ENCODE measurements around the gene ZNF483. TPM values are rescaled to one million over a fixed set of nuclear protein-coding genes. Genes with fewer than 3 reads are reported as not detected.
A peak's percentile ranks its signal among the peaks of the same experiment; 100 is the strongest.
"Not testable (repeated sequence)": the region's sequence is repeated elsewhere in the genome, so short reads cannot be mapped to it uniquely, and the experiment has no call there.

ZNF483 gene
- total RNA-seq, 3 donors from 2014 or later, result 1.3 to 27.4 (median 2.0) TPM

DNA sequence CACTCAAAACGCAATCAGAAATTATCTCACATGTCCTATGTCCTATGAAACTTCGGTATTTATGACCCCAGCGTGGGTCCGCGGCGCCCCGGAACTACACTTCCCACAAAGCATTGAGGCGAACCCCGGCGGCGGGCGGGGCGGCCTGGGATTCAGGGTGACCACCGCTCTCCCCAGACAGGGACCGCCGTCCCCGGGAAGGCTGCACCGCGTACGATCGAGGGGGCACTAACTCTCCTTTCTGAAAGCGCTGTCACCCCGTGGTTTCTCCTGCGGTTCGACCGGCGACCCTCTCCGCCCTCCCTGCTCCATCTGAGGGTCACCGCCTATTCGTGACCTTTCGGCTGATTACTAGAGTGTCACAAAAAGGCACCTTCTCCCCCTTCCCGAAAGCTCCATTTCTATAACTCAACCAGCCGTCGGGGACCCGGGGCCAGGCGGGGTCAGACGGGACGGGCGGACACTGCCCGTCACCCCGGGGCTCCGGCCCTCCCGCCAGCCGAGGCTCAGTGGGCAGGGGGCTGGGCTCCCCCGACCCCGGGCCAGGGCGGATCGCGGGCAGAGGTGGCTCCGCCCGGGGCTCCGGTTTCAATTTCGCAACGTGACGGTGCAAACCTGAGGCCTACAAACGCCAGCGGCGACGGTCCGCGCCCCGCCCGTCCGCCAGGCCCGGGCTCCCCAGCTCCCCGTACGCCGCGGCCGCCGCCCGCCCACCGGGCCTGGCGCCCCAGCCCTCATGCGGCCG, 42.1 kb upstream of the ZNF483 start:
- peak; percentile 85 to 89 (median 87) for DNase-seq
- H3K4me1 ChIP-seq (ENCODE audit: low read depth), result peaks cover 18% of the 10 kb centered on the region
- peak overlapping the region; percentile 72 for H3K4me3 ChIP-seq
- peak; percentile 68 for ATAC-seq
- peaks cover 7% of the 10 kb centered on the region for H3K36me3 ChIP-seq (ENCODE audit: low read depth)
- intact Hi-C loops (cut with DNase I, micrococcal nuclease), result no loop called here
- TF ChIP-seq, protein P1, sequence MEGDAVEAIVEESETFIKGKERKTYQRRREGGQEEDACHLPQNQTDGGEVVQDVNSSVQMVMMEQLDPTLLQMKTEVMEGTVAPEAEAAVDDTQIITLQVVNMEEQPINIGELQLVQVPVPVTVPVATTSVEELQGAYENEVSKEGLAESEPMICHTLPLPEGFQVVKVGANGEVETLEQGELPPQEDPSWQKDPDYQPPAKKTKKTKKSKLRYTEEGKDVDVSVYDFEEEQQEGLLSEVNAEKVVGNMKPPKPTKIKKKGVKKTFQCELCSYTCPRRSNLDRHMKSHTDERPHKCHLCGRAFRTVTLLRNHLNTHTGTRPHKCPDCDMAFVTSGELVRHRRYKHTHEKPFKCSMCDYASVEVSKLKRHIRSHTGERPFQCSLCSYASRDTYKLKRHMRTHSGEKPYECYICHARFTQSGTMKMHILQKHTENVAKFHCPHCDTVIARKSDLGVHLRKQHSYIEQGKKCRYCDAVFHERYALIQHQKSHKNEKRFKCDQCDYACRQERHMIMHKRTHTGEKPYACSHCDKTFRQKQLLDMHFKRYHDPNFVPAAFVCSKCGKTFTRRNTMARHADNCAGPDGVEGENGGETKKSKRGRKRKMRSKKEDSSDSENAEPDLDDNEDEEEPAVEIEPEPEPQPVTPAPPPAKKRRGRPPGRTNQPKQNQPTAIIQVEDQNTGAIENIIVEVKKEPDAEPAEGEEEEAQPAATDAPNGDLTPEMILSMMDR (IDR thresholded peaks at IDR 0.05), result no peak
- no peaks in the 10 kb centered on the region for H3K9me3 ChIP-seq

DNA sequence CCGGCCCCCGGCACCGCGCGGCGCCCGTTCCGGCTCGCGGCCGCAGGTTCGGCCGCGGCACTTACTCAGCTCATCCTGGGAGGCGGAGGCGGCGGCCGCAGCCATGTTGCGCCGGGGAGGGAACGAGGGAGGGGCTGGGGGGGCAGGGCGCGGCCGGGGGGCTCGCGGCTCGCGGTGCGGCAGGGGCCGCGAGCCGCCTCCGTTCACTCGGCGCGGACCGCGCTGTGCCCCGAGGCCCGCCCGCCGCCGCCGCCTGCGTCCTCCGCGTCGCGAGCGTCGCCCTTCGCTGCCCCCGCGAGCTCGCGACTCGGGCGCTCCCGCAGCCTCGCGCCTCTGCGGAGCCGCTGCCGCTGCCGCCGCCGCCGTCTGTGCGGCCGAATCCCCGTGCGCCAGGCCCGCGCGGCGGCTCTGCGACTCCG, 41.5 kb upstream of the ZNF483 start:
- DNase-seq (peak in 2 of 3 donors; percentile 56 to 74), ATAC-seq (peak; percentile 3)
- H3K4me1 ChIP-seq (ENCODE audit: low read depth), result peaks cover 18% of the 10 kb centered on the region
- H3K4me3 ChIP-seq, result peak overlapping the region; percentile 72
- intact Hi-C loops (cut with DNase I, micrococcal nuclease), result no loop called here
- H3K9me3 ChIP-seq, result no peaks in the 10 kb centered on the region
- TF ChIP-seq, protein P1 (IDR thresholded peaks at IDR 0.05), result no peak
- peaks cover 7% of the 10 kb centered on the region for H3K36me3 ChIP-seq (ENCODE audit: low read depth)

DNA sequence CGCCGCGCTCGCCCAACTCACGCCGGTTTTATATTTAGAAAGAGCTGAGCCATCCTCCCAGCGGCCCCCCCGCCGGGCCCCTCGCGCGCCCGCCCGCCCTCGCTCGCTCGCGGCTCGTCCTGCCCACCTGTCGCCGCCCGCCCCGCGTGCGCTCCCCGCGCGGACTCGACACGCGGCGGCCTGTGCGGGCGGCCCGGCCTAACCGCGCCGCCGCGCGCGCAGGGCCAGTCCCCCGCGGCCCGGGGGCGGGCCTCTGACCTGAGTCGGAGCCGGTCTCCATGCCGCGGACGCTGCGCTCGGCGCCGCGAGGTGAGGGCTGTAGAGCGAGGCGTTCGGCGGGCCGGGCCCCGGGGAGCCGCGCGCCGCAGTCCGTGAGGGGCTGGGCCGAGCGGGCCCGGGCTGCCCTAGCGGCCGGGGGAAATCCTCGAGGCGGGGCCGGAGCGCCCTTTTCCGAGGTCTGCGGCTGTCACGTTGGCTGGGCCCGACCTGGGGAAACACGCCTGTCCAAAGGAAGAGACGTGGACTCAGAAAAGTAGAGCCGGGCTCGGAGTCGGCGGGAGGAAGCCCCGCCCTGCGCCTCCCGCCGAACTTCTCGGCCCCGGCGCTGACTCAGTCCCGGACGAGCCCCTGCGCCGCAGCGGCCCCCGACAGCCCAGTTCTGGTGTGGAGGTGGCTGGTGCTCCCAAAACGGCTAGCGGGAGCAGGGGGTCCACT, 41.0 kb upstream of the ZNF483 start, which contains the start of gene ECPAS:
ECPAS (minus strand) TSS at position 526 of the 714 bp plus-strand sequence. CDS start 11,465 bp downstream, outside the sequence.
- Histone ChIP-seq H3K4me3 (peak within 1 kb of the TSS; percentile 72), H3K4me1 (ENCODE audit: low read depth) (peaks cover 18% of the 10 kb centered on the region), H3K36me3 (ENCODE audit: low read depth) (peaks cover 7% of the 10 kb centered on the region), H3K9me3 (no peaks in the 10 kb centered on the region)
- intact Hi-C loops (cut with DNase I, micrococcal nuclease), result no loop called here
- TF ChIP-seq, protein P1 (IDR thresholded peaks at IDR 0.05), result no peak
- ATAC-seq, result peak; percentile 86
- DNase-seq, result peak; percentile 77 to 87 (median 86)

DNA sequence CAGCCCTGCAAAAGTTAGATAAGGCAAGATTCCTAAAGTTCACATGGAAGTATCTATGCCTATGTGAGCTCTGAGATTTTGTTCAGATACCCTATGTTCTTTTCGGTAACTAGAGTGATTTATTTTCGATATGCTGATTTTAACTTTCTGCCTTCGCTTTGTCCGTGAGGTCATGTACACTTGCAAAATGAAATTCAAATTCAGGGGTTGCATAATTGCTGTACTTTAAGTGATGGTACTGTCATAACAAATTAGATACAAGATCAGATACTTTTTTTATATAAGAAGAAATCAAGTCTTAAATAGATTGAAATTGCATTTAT, 40.4 kb upstream of the ZNF483 start:
- intact Hi-C loops (cut with DNase I, micrococcal nuclease), result no loop called here
- ATAC-seq, result no peak
- Histone ChIP-seq H3K36me3 (ENCODE audit: low read depth) (peaks cover 7% of the 10 kb centered on the region), H3K4me1 (ENCODE audit: low read depth) (peaks cover 18% of the 10 kb centered on the region), H3K9me3 (no peaks in the 10 kb centered on the region), H3K4me3 (peak overlapping the region; percentile 72)
- DNase-seq, result no peak
- TF ChIP-seq, protein P1 (IDR thresholded peaks at IDR 0.05), result no peak

DNA sequence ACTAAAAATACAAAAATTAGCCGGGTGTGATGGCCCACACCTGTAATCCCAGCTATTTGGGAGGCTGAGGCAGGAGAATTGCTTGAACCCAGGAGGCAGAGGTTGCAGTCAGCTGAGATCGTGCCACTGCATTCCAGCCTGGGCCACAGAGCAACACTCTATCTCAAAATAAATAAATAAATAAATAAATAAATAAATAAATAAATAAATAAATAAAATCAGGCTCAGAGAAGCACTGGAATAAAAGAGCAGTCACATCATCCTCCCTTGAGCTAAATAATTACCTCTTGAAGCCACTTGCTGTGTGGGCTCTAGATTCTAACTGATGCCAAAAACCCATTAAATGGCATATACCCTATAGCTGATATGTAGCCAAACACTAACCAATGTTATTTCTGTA, 27.8 kb upstream of the ZNF483 start:
- intact Hi-C loops (cut with DNase I, micrococcal nuclease); H3K4me3 ChIP-seq; DNase-seq; H3K9me3 ChIP-seq; H3K36me3 ChIP-seq (ENCODE audit: low read depth); H3K4me1 ChIP-seq (ENCODE audit: low read depth); ATAC-seq: not testable (repeated sequence)

DNA sequence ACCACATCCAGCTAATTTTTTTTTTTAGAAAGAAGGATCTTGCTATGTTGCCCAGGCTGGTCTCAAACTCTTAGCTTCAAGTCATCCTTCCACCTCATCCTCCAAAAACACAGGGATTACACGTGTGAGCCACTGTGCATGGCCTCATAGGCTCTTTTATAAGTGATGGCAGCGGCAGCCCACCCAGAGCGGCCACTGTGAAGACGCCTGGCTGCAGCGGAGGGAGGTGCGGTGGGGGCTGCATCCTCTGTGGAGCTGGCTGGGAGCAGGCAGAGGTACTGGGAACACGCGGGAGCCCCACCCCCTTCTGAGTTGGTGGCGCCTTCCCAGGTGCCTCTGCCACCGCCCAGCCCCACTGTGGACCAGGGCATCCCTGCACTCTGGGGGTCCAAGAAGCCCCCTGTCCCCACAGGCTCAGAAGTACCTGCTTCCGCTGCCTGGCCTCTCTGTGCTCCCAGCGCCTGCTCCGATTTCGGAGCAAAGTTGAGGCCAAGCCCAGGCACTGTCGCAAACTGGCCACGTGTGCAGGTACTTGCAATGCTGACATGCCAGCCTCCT, 23.9 kb upstream of the ZNF483 start:
- Histone ChIP-seq H3K4me3 (no peak overlapping the region), H3K36me3 (ENCODE audit: low read depth) (no peaks in the 10 kb centered on the region), H3K4me1 (ENCODE audit: low read depth) (no peaks in the 10 kb centered on the region), H3K9me3 (no peaks in the 10 kb centered on the region)
- TF ChIP-seq, protein P1 (IDR thresholded peaks at IDR 0.05), result no peak
- ATAC-seq, result no peak
- no peak for DNase-seq
- intact Hi-C loops (cut with DNase I, micrococcal nuclease), result no loop called here

Data from mucosa of descending colon (tissue), 3 donors.